WTC11 (cell line): Measurements from ENCODE around the gene QRICH2. TPM values are rescaled to one million over a fixed set of nuclear protein-coding genes. Genes with fewer than 3 reads are reported as not detected.

Source experiments
- ATAC-seq: fragments of 200-7000 bp; cut with Tn5 transposase; 2 replicates; pipeline ENCODE4 v1.10.0; 2021; ENCODE audit warnings: mild to moderate bottlenecking, moderate library complexity
- CTCF ChIA-PET: fragments of 300-600 bp; sonication (Branson Sonifier 250); formaldehyde crosslinking; loops from one replicate; lab custom pipeline; 2021; ENCODE audit warnings: antibody characterized with exemption; lab: Charles Lee
- POLR2A ChIA-PET: fragments of 350-600 bp; sonication (Branson Sonifier 250); formaldehyde crosslinking; loops from one replicate; lab custom pipeline; 2021; ENCODE audit warnings: antibody characterized with exemption; lab: Charles Lee
- DNase-seq: peaks from one replicate; pipeline ENCODE4 v3.0.0; 2021; ENCODE audit warnings: low spot score
- H3K27ac Mint-ChIP-seq: 2 replicates; pipeline ENCODE4 v1.8.0; 2021; ENCODE audit warnings: mixed read lengths
- H3K27me3 Mint-ChIP-seq: 2 replicates; pipeline ENCODE4 v1.8.0; 2021; ENCODE audit warnings: low read depth, mild to moderate bottlenecking, moderate library complexity, mixed read lengths
- H3K36me3 Mint-ChIP-seq: 2 replicates; pipeline ENCODE4 v1.8.0; 2021; ENCODE audit warnings: mixed read lengths
- H3K4me1 Mint-ChIP-seq: 2 replicates; pipeline ENCODE4 v1.8.0; 2022; ENCODE audit warnings: mixed read lengths
- H3K4me3 Mint-ChIP-seq: 2 replicates; pipeline ENCODE4 v1.8.0; 2021; ENCODE audit warnings: mild to moderate bottlenecking, moderate library complexity, mixed read lengths
- H3K9me3 Mint-ChIP-seq: 2 replicates; pipeline ENCODE4 v1.8.0; 2021; ENCODE audit warnings: mixed read lengths
- MXD4 ChIP-seq: fragments of 250-450 bp; sonication (Bioruptor Pico); IDR thresholded peaks from 2 replicates; pipeline ENCODE4 v1.8.0; 2021; ENCODE audit warnings: mild to moderate bottlenecking, moderate library complexity, borderline replicate concordance
- MYBL2 ChIP-seq: sonication (generic); formaldehyde crosslinking; IDR thresholded peaks from 2 replicates; pipeline ENCODE4 v1.8.1; 2023; ENCODE audit warnings: mild to moderate bottlenecking, moderate library complexity, missing genetic modification reagents
- NR2C2 ChIP-seq: sonication (generic); formaldehyde crosslinking; IDR thresholded peaks from 2 replicates; pipeline ENCODE4 v1.8.0; 2022; ENCODE audit warnings: mild to moderate bottlenecking, missing genetic modification reagents
- TCF7 ChIP-seq: sonication (generic); formaldehyde crosslinking; IDR thresholded peaks from 2 replicates; pipeline ENCODE4 v1.8.0; 2022; ENCODE audit warnings: mild to moderate bottlenecking, low read depth, missing genetic modification reagents, moderate library complexity
- TEAD1 ChIP-seq: sonication (generic); formaldehyde crosslinking; IDR thresholded peaks from 2 replicates; pipeline ENCODE4 v1.8.0; 2022; ENCODE audit warnings: mild to moderate bottlenecking, missing genetic modification reagents
- TEAD4 ChIP-seq: sonication (generic); formaldehyde crosslinking; IDR thresholded peaks from 2 replicates; pipeline ENCODE4 v1.8.0; 2022; ENCODE audit warnings: mild to moderate bottlenecking, missing genetic modification reagents
- ZNF121 ChIP-seq: sonication (generic); formaldehyde crosslinking; IDR thresholded peaks from 2 replicates; pipeline ENCODE4 v1.8.0; 2023; ENCODE audit warnings: missing genetic modification reagents
- ZNF138 ChIP-seq: sonication (generic); formaldehyde crosslinking; conservative IDR thresholded peaks from 2 replicates; pipeline ENCODE4 v1.8.1; 2022; ENCODE audit warnings: mild to moderate bottlenecking, moderate library complexity, missing genetic modification reagents
- ZNF263 ChIP-seq: sonication (generic); formaldehyde crosslinking; IDR thresholded peaks from 2 replicates; pipeline ENCODE4 v1.8.1; 2022; ENCODE audit warnings: low read depth, mild to moderate bottlenecking, moderate library complexity, missing genetic modification reagents
- ZNF317 ChIP-seq: sonication (generic); formaldehyde crosslinking; IDR thresholded peaks from 2 replicates; pipeline ENCODE4 v1.8.1; 2023; ENCODE audit warnings: low read depth, mild to moderate bottlenecking, moderate library complexity, missing genetic modification reagents, borderline replicate concordance
- ZNF396 ChIP-seq: fragments of 250-450 bp; sonication (Bioruptor Pico); IDR thresholded peaks from 2 replicates; pipeline ENCODE4 v1.8.0; 2021; ENCODE audit warnings: mild to moderate bottlenecking, moderate library complexity, borderline replicate concordance
- total RNA-seq: library from RNA; stranded (reverse); gene quantifications from 3 replicates; pipeline ENCODE4 v1.2.3, GENCODE V29; 2021
- TF ChIP-seq, protein P1 (sequence below): sonication (generic); formaldehyde crosslinking; IDR thresholded peaks from 2 replicates; pipeline ENCODE4 v1.8.0; 2023; ENCODE audit warnings: mild to moderate bottlenecking, missing genetic modification reagents
- TF ChIP-seq, protein P2 (sequence below): sonication (generic); formaldehyde crosslinking; IDR thresholded peaks from 2 replicates; pipeline ENCODE4 v1.8.1; 2022; ENCODE audit warnings: low read depth, missing genetic modification reagents, borderline replicate concordance
- TF ChIP-seq, protein P3 (sequence below): sonication (generic); formaldehyde crosslinking; IDR thresholded peaks from 2 replicates; pipeline ENCODE4 v1.8.1; 2022; ENCODE audit warnings: mild to moderate bottlenecking, missing genetic modification reagents, moderate library complexity, borderline replicate concordance
- TF ChIP-seq, protein P4 (sequence below): sonication (generic); formaldehyde crosslinking; IDR thresholded peaks from 2 replicates; pipeline ENCODE4 v1.8.0; 2023; ENCODE audit warnings: missing genetic modification reagents, mild to moderate bottlenecking, borderline replicate concordance
- TF ChIP-seq, protein P5 (sequence below): fragments of 250-450 bp; sonication (Bioruptor Pico); IDR thresholded peaks from 2 replicates; pipeline ENCODE4 v1.9.0; 2021; ENCODE audit warnings: moderate library complexity, mild to moderate bottlenecking, inconsistent platforms, borderline replicate concordance
- TF ChIP-seq, protein P6 (sequence below): sonication (generic); formaldehyde crosslinking; IDR thresholded peaks from 2 replicates; pipeline ENCODE4 v1.8.0; 2022; ENCODE audit warnings: missing genetic modification reagents
- TF ChIP-seq, protein P7 (sequence below): sonication (generic); formaldehyde crosslinking; conservative IDR thresholded peaks from 2 replicates; pipeline ENCODE4 v1.8.1; 2023; ENCODE audit warnings: mild to moderate bottlenecking, low read depth, missing genetic modification reagents, moderate library complexity

Gene QRICH2
- total RNA-seq, 1 experiment from 2014 or later: 1.5 TPM

DNA sequence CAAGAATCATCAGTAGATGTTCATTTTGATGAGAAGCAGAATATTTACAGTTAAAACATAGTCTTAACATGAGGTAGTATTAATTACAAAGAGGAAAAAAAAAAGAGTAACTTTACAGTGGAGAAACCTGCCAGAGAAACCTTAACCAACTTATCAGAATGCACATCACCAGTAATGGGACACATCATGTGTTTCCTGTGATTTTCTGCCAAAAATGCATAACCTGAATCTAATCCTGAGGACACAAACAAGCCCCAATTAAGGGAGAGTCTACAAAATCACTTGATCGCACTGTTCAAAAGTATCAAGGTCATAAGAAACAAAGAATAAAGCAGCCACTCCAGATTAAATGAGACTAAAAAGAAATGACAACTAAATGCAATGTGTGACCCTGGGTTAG lies 18.2 kb upstream of the QRICH2 start:
- CTCF ChIA-PET: interaction anchor here (1.4 kb wide), 1 partner anchor 72 kb away, joined by 3 read pairs; no protein-coding TSS in a partner anchor
- no peak overlapping the region for H3K4me3 Mint-ChIP-seq
- POLR2A ChIA-PET: no interaction called here
- peaks cover 50% of the 10 kb centered on the region for H3K36me3 Mint-ChIP-seq
- DNase-seq: no peak
- peak overlapping the region; percentile 28; the same call in 1 of the 2 replicates for H3K27ac Mint-ChIP-seq
- no peaks in the 10 kb centered on the region for H3K9me3 Mint-ChIP-seq
- no peaks in the 10 kb centered on the region for H3K27me3 Mint-ChIP-seq
- no peaks in the 10 kb centered on the region for H3K4me1 Mint-ChIP-seq
- TF ChIP-seq NR2C2 (no peak), MXD4 (CRISPR knock-in tag) (no peak), ZNF317 (CRISPR knock-in tag) (no peak), ZNF138 (CRISPR knock-in tag) (no peak), TEAD1 (CRISPR knock-in tag) (no peak), TEAD4 (CRISPR knock-in tag) (no peak), ZNF396 (no peak), ZNF263 (no peak), TCF7 (CRISPR knock-in tag) (no peak), MYBL2 (CRISPR knock-in tag) (no peak), ZNF121 (CRISPR knock-in tag) (no peak)
- TF ChIP-seq, protein P1, sequence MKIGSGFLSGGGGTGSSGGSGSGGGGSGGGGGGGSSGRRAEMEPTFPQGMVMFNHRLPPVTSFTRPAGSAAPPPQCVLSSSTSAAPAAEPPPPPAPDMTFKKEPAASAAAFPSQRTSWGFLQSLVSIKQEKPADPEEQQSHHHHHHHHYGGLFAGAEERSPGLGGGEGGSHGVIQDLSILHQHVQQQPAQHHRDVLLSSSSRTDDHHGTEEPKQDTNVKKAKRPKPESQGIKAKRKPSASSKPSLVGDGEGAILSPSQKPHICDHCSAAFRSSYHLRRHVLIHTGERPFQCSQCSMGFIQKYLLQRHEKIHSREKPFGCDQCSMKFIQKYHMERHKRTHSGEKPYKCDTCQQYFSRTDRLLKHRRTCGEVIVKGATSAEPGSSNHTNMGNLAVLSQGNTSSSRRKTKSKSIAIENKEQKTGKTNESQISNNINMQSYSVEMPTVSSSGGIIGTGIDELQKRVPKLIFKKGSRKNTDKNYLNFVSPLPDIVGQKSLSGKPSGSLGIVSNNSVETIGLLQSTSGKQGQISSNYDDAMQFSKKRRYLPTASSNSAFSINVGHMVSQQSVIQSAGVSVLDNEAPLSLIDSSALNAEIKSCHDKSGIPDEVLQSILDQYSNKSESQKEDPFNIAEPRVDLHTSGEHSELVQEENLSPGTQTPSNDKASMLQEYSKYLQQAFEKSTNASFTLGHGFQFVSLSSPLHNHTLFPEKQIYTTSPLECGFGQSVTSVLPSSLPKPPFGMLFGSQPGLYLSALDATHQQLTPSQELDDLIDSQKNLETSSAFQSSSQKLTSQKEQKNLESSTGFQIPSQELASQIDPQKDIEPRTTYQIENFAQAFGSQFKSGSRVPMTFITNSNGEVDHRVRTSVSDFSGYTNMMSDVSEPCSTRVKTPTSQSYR (CRISPR knock-in tag): no peak
- TF ChIP-seq, protein P2, sequence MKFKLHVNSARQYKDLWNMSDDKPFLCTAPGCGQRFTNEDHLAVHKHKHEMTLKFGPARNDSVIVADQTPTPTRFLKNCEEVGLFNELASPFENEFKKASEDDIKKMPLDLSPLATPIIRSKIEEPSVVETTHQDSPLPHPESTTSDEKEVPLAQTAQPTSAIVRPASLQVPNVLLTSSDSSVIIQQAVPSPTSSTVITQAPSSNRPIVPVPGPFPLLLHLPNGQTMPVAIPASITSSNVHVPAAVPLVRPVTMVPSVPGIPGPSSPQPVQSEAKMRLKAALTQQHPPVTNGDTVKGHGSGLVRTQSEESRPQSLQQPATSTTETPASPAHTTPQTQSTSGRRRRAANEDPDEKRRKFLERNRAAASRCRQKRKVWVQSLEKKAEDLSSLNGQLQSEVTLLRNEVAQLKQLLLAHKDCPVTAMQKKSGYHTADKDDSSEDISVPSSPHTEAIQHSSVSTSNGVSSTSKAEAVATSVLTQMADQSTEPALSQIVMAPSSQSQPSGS (CRISPR knock-in tag): no peak
- TF ChIP-seq, protein P3, sequence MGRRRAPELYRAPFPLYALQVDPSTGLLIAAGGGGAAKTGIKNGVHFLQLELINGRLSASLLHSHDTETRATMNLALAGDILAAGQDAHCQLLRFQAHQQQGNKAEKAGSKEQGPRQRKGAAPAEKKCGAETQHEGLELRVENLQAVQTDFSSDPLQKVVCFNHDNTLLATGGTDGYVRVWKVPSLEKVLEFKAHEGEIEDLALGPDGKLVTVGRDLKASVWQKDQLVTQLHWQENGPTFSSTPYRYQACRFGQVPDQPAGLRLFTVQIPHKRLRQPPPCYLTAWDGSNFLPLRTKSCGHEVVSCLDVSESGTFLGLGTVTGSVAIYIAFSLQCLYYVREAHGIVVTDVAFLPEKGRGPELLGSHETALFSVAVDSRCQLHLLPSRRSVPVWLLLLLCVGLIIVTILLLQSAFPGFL: no peak
- TF ChIP-seq, protein P4, sequence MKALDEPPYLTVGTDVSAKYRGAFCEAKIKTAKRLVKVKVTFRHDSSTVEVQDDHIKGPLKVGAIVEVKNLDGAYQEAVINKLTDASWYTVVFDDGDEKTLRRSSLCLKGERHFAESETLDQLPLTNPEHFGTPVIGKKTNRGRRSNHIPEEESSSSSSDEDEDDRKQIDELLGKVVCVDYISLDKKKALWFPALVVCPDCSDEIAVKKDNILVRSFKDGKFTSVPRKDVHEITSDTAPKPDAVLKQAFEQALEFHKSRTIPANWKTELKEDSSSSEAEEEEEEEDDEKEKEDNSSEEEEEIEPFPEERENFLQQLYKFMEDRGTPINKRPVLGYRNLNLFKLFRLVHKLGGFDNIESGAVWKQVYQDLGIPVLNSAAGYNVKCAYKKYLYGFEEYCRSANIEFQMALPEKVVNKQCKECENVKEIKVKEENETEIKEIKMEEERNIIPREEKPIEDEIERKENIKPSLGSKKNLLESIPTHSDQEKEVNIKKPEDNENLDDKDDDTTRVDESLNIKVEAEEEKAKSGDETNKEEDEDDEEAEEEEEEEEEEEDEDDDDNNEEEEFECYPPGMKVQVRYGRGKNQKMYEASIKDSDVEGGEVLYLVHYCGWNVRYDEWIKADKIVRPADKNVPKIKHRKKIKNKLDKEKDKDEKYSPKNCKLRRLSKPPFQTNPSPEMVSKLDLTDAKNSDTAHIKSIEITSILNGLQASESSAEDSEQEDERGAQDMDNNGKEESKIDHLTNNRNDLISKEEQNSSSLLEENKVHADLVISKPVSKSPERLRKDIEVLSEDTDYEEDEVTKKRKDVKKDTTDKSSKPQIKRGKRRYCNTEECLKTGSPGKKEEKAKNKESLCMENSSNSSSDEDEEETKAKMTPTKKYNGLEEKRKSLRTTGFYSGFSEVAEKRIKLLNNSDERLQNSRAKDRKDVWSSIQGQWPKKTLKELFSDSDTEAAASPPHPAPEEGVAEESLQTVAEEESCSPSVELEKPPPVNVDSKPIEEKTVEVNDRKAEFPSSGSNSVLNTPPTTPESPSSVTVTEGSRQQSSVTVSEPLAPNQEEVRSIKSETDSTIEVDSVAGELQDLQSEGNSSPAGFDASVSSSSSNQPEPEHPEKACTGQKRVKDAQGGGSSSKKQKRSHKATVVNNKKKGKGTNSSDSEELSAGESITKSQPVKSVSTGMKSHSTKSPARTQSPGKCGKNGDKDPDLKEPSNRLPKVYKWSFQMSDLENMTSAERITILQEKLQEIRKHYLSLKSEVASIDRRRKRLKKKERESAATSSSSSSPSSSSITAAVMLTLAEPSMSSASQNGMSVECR: no peak
- TF ChIP-seq, protein P5, sequence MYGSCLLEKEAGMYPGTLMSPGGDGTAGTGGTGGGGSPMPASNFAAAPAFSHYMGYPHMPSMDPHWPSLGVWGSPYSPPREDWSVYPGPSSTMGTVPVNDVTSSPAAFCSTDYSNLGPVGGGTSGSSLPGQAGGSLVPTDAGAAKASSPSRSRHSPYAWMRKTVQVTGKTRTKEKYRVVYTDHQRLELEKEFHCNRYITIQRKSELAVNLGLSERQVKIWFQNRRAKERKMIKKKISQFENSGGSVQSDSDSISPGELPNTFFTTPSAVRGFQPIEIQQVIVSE: no peak
- TF ChIP-seq, protein P6, sequence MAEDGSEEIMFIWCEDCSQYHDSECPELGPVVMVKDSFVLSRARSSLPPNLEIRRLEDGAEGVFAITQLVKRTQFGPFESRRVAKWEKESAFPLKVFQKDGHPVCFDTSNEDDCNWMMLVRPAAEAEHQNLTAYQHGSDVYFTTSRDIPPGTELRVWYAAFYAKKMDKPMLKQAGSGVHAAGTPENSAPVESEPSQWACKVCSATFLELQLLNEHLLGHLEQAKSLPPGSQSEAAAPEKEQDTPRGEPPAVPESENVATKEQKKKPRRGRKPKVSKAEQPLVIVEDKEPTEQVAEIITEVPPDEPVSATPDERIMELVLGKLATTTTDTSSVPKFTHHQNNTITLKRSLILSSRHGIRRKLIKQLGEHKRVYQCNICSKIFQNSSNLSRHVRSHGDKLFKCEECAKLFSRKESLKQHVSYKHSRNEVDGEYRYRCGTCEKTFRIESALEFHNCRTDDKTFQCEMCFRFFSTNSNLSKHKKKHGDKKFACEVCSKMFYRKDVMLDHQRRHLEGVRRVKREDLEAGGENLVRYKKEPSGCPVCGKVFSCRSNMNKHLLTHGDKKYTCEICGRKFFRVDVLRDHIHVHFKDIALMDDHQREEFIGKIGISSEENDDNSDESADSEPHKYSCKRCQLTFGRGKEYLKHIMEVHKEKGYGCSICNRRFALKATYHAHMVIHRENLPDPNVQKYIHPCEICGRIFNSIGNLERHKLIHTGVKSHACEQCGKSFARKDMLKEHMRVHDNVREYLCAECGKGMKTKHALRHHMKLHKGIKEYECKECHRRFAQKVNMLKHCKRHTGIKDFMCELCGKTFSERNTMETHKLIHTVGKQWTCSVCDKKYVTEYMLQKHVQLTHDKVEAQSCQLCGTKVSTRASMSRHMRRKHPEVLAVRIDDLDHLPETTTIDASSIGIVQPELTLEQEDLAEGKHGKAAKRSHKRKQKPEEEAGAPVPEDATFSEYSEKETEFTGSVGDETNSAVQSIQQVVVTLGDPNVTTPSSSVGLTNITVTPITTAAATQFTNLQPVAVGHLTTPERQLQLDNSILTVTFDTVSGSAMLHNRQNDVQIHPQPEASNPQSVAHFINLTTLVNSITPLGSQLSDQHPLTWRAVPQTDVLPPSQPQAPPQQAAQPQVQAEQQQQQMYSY: no peak
- TF ChIP-seq, protein P7, sequence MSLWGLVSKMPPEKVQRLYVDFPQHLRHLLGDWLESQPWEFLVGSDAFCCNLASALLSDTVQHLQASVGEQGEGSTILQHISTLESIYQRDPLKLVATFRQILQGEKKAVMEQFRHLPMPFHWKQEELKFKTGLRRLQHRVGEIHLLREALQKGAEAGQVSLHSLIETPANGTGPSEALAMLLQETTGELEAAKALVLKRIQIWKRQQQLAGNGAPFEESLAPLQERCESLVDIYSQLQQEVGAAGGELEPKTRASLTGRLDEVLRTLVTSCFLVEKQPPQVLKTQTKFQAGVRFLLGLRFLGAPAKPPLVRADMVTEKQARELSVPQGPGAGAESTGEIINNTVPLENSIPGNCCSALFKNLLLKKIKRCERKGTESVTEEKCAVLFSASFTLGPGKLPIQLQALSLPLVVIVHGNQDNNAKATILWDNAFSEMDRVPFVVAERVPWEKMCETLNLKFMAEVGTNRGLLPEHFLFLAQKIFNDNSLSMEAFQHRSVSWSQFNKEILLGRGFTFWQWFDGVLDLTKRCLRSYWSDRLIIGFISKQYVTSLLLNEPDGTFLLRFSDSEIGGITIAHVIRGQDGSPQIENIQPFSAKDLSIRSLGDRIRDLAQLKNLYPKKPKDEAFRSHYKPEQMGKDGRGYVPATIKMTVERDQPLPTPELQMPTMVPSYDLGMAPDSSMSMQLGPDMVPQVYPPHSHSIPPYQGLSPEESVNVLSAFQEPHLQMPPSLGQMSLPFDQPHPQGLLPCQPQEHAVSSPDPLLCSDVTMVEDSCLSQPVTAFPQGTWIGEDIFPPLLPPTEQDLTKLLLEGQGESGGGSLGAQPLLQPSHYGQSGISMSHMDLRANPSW (CRISPR knock-in tag): no peak
- ATAC-seq: no peak
